Activated T-helper 1 cell treated with Interleukin-2 at 50 U/mL for 16 hours (primary cell): Measurements from ENCODE around the gene MIX23.
A peak's percentile ranks its signal among the peaks of the same experiment; 100 is the strongest.
"Not testable (repeated sequence)": the region's sequence is repeated elsewhere in the genome, so short reads cannot be mapped to it uniquely, and the experiment has no call there.

Source experiments
- DNase-seq: peaks from one replicate; pipeline ENCODE4 v3.0.0-alpha.2; 2020; ENCODE audit warnings: low read depth

Gene MIX23

DNA sequence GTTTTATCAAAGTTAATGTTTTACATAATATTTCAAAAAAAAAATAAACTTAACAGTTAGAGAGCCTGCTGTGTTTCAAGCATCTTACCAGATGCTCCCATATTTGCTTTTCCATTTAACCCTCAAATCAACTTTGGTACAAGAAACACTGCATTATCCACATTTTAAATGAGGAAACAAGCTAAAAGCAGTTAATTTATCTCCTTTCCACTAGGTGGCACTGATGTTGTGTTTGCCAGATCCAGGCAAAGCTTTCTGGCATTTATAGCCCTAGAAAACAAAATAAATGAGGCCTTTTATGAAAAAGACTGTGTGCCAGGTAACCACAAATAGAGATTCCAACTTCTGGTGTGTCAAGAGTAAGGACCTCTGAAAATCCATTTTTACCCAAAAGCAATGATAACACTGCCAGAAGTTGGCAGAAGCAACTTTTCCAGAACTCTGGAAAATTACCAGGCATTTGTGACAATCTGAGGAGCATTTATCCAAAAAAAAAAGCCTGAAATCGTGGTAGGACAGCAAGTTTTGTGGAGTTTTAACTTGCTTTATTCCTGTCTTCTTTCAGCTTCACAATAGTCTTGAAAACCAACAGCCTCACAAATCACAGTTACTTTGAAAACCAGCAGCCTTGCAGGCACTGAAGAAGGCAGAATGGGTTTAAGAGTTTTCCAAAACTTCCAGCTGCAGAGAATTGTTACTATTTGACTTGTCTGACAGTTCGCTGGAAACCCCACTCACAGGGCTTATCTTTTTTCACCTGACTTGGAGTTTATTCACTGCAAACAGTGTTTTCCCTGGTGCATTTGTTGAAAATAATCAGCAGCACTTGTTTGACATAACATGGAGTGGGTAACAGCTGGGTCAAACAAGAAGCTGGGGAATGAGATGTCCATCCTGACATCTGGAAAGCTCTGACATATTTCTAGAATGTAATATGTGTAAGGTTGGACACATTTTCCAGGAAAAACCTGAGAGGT is 10.1 kb upstream of the MIX23 start:
- no peak for DNase-seq

DNA sequence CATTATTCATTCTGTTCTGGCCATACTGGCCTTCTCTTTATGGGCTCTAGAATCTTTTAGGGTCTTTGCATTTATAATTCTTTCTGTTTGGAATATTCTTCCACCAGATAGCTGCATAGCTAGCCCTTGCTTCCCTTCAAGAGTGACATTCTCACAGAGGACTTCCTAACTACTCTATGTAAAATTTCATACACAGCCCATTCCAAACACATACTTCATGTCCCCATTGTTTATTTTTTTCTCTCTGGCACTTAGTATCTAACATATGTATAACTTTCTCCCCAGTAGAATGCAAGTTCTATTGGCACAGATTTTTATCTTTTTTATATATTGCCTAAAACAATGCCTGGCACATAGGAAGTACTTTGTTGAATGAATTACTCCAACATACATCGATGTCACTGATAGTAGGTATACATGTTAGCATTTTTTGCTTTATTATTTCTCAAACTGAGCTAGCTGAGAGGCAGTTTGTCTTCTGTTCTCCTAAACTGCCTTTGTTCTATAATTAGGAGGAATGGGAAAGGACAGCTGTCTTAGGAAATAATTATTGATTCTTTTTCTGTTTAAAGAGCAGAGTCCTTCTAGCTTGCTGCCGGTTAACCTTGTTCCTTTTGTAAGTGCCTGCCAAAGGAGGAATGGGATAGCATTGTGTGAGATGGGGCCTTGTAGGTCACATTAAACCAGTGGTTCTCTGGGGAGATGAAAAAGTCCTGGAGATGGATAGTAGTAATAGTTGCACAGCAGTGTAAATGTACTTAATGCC is 8.8 kb upstream of the MIX23 start:
- no peak for DNase-seq

DNA sequence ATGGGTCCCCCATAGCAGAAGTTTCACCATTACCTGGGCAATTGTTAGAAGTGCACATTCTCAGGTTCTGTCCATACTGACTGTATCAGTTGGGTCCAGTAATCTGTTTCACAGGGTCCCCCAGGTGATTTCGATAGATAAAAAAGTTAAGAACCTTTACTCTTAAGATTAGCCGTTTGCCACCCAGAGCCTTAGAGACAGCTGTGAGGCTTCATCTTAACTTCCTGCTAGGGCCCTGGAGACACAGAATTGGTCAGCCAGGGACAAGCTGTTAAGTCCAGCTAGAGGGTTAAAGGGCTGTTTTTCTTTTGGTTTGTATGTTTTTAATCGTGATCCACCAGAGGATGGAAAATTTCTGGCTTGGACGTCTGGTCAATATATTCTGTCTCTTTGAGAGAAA is 7.6 kb upstream of the MIX23 start:
- no peak for DNase-seq

DNA sequence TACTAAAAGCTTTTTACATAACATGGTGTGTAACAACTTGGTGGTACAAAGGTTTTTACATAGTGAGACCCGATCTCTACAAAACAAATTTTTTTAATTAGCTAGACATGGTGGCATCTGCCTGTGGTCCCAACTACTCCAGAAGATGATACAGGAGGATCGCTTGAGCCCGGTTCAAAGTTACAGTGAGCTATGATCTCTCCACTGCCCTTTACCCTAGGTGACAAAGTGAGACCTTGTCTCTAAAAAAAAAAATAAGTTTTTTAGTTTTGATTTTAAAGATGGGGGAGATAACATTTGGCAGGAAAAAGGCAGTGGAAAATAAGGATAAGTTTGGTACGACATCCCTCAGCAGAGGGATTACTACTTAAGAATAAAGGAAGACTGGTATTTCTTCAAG is 6.9 kb upstream of the MIX23 start:
- no peak for DNase-seq

DNA sequence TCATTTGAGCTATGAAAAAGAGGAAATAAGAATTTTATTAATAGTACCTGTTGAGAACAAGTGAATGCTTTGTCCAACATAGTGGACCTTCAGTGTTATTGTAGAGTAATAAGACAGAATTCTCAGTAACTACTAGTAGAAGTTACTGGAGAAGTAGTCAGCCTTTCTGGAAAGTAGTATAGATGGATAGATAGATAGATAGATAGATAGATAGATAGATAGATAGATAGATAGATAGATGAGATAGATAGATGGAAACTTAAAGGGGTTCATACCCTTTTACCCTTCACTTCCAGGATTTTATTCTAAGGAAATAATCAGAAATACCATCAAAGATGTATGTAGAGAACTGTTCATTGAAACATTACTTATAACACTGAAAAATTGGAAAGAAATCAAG is 6.2 kb upstream of the MIX23 start:
- no peak for DNase-seq

DNA sequence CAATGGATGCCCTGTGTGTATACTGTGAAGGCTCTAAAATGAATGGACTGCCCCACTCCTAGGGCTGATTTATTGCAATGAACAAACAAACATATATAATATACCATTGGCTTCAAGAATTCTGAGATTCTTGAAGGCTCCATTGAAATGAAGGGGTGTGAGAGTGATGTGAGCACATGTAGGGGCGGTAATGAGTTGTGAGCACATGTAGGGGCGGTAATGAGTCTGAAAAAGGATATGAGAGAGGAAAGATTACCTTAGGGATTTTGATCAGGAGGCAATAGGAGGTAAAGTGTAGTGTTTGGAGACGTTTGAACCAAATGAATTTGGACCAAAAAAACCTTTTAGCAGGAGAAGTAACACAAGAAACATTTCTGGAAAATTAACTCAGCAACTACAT is 4.7 kb upstream of the MIX23 start:
- no peak for DNase-seq

DNA sequence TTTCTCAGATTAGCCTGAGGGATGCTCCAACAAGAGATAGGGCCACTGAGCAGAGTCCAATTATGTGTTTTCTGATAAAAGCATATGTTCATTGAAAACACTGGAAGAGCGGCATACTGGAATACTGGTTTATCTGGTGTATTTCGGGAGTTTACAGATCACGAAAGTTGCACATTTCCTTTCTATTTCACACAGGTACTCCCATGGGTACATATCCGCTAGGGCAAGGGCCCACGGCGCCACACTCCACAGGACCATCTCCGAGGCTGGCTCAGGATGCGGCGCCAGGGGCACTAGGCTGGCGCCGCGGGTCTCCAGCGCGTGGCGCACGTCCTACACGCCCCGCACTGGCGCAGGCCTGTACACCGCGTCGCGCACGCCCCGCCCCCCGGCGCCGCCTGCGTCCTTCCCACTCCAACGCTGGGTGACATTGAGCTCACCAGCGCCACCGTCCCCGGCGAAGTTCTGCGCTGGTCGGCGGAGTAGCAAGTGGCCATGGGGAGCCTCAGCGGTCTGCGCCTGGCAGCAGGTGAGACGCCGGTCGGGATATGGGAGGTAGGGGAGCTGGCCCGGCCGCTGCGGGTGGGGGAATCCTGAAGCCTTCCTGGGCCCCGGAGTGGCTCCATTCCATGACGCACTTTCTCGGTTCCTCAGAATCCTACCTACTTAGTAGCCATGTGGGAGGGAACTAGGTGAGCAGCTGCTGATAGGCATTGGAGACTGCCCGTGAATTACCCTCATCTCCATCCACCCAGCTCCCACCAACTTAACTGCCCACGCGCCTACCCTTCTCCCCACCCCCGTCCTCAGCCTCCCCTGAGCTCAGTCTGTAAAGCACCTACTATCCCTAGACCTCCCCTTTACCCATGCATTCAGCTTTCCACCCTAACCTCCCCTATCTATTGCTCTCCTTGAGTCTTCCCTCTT is 1.0 kb upstream of the MIX23 start, which contains the start of gene FAM162A:
Gene FAM162A, plus strand, starts transcription at position 412 of the 927 bp plus-strand sequence. Its CDS starts 84 bp downstream, at position 496.
- peak; percentile 92 for DNase-seq

DNA sequence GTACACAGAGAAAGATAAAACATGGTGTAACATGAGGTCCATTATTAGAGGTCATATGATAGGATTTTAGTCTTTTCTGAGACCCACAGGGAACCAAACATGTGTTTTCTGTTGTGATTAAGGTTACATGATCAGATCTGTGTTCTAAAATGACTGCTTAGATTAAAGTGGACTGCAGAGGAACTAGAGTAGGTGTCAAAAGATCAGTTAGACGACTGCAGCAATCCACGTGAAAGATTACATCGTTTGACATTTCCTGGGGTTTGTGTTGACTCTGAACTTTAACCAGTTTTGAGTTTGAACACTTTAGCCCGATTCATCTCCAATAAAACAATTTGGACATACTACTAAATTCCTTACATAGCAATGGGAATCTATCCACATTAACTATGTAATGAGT is 5.1 kb downstream of the MIX23 start:
- DNase-seq = no peak

DNA sequence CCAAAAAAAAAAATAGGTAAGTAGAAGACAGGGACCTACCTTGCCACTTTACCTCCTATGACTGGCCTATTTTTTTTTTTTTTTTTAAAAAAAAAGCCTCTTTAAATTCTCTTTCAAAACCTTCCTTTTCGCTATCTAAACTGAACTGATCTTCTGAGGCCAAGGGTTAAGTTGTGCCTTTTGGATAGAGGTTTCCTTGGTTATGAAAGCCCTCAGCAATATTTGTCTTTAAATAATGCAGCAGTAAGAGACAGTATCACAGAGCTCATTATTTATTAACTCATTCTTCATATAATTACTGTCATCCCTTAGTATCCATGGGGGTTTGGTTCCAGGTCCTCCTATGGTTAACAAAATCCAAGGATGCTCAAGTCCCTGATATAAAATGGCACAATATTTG is 9.0 kb downstream of the MIX23 start:
- DNase-seq = no peak

DNA sequence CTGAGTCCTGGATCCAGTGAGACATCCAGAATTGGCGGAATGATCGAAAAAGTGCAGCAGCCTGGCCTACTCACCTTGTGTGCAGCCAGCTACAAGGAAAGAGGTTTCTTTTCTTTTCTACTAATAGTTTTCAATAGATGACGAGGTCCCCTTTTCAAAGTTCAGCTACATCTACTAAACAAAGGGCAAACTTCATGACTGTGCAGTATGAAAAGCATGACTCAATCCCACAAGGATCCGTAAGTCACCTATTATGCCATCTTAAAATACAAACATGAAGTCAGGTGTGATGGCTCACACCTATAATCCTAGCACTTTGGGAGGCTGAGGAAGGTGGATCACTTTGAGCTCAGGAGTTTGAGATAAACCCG is 16.7 kb downstream of the MIX23 start:
- DNase-seq = no peak

DNA sequence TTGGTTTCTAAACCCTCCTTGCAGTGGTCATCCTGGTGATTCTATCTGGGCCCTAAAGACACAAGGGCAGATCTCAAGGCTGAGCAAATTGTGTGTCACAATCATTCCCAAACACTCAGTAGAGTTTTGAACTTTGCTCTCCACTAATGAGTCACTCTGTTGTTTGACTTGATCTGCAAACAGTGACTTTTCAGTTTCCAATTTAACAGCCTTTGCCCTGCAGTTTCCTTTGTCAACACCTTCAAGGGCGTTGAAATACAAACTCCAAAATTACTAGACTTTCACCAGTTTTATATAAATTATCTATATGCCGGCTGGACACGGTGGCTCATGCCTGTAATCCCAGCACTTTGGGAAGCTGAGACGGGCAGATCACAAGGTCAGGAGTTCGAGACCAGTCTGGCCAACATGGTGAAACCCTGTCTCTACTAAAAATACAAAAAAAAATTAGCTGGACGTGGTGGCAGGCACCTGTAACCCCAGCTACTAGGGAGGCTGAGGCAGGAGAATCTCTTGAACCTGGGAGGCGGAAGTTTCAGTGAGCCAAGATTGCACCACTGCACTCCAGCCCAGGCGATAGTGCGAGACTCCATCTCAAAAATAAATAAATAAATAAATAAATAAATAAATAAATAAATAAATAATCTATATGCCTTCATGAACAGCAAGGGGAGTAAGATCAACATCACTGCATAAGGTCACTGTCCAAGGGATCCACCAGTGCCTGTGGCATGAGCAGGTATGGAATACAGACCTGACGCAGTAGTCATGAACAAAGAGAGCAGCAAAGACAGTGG is 17.3 kb downstream of the MIX23 start:
- not testable (repeated sequence) for DNase-seq

DNA sequence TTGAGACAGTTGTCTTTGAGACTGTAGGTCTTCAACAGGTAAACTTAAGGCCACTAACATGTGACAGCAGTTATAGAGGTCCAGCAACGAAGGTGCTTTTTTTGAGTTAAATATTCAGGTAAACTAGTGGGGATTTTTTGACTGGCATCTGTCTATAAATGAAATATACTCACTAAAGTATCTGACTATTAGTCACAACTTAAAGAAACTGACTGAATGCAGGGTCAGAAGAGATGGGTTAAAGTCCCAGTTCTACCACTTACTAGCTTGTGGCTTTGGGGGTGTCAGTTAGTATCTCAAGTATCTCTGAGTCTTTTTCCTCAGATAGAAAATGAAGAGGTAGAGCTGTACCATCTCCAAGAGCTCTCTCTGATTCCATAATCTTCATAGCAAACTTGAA is 18.0 kb downstream of the MIX23 start:
- DNase-seq = no peak

DNA sequence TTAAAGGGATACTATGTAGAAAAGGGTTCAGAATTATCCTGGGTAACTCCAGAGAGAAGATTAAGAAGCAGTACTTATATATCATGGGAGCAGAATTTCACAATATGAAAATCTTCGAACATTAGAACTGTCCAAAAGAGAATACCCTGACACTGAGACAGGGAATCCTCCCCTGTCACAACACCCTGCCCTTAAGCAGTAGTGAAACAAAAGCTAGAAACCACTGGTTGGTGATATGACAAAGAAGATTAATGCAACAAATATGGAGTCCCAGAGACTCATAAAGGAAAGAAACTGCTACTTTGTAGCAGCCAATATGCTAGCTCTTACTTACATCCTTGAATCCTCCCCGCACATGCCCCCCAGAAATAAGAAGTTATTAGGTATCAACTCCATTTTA is 18.5 kb downstream of the MIX23 start:
- no peak for DNase-seq

DNA sequence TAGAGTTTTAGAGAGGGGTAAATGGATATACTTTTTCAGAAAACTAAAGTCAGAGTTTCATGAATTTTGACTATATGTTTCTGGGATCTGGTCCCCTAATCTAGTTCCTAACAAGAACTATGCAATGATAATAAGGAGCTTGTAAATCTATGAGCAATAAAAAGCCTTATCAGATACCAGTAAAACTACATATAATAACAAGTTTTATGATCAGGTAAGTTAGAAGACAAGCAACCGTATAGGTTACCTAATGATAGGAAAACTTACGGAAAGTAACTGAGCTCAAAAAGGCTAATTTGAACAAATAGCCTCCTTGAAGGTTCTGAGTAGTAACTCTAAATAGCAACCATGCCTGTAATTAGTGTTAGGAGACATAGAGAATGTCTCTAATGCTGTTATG is 21.0 kb downstream of the MIX23 start:
- no peak for DNase-seq

DNA sequence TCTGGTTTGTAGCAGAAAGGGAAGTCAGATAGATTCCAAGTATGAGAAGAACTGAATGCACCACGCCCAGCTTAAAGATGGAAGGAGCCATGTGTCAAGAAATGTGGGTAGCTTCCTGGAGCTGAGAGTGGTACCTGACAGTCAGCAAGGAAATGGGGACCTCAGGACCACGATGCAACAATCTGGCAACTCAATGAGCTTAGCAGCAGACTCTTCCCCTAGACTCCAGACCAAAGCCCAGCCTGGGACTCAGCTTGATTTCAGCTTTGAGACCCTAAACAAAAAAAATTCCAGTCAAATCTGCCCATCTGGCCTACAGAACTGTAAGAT is 24.4 kb downstream of the MIX23 start:
- DNase-seq = no peak

DNA sequence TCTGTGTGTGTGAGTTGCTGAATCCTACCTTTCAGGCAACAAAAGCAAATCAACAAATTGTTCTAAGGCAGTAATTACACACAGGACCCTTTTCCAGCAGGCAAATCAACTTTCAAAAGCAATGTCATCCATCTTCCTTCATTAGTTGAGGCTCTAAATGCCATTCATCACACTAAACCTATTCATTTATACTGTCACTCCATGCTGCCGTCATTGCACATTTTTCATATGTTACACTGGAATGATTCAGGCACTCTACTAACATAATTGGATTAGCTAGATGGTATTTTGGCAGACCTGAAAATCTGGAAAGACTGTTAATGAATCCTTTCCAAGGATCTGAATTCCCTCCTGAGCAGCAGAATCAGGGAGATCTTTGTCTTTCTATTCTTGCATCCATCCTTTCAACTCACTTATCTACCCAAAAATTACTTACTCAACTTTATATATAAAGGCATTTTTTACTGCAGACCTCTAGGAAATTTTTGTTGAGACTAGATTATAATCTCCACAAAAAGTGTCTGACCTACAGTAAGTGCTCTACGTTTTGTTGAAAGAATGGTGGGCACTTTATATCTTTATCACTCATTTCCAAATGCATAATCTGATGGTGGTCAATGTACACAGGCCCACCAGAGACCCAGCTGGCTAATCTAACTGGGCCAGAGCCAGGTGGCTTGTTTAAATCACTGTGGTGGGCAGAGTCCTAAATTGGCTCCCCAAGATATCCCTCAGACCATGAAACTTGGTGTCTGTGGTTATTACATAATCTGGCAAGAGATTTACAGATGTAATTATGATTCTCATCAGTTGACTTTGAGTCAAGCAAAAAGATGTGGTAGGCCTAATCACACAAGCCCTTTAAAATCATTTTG is 25.0 kb downstream of the MIX23 start:
- DNase-seq = no peak

DNA sequence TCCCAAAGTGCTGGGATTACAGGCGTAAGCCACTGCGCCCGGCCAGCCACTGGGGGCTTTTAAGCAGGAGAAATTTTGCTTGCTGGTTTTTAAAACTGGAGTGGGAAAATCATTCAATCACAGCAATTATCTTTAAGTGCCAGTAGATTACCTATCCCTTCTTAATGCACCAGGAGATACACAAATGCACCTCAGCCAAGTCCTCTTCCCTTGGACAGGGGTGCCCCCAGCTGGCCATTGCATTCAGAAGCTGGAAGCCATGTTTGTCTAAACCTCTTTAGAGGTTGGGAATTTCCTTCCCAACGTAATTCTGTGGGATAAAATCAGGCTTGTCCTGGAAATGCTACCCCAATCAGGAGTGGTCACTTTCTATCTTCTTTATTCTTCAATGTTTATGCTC is 26.6 kb downstream of the MIX23 start:
- DNase-seq = no peak

DNA sequence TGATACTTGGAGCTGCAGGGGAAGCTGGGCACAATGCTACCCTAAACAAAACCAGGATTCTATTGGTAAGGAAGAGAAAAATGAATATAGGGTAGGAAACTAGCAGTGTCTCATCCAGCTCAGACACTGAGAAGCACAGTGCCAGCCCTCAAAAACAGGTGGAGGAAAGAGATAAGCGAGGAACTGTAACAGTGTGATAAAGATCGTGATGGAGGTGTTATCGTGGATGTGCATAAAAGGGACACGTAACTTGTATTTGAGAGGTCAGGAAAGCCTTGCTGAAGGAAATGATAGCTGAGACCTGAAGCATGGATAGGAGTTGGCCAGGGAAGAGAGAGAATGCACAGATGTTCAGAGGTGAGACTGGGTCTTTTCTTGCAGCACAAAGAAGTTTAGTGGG is 27.4 kb downstream of the MIX23 start:
- DNase-seq = no peak

DNA sequence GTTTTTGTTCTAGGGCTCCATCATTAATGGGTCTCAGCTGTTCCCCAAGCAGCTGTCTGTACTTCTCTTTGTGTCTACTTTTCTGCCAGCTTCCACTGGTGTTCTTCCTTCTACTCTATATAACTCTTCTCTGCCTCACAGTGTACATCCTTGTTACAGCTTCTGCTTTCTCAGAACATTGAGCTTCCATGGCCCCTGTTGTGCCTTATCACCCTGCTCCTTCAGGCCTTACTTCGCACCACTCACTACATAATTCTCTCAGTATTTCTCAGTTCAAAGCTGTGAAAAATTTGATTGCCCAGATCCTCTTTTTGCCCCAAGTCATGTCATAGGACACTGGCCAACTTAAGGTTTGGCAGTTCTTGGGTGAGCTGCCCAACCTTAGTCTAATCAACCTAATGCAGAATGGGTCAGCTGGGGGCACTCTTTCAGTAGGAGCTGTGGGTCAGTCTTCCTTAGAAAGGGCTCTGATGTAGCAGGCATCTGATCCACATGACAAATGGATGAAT is 29.1 kb downstream of the MIX23 start:
- no peak for DNase-seq

DNA sequence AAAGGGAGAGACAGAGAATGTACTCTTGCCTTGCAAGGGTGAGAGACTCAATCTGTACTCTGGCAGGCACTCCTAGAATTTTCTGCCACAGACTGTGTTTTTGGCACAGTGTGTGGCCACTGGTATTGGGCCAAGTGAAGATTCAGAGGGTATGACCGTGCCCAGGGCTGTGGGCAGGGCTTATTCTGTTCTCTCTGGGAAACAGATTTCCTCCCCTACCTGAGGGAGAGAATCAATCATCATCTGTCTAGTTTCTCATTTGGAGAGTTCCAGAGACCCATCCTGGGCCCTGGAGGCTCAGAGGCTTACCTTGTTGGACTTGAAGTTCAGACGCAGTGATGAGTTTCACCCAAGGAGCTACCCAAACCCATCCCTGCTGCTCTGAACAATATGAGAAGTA is 29.8 kb downstream of the MIX23 start:
- no peak for DNase-seq
